ENCODE measurements around the gene COMMD1.

DNA sequence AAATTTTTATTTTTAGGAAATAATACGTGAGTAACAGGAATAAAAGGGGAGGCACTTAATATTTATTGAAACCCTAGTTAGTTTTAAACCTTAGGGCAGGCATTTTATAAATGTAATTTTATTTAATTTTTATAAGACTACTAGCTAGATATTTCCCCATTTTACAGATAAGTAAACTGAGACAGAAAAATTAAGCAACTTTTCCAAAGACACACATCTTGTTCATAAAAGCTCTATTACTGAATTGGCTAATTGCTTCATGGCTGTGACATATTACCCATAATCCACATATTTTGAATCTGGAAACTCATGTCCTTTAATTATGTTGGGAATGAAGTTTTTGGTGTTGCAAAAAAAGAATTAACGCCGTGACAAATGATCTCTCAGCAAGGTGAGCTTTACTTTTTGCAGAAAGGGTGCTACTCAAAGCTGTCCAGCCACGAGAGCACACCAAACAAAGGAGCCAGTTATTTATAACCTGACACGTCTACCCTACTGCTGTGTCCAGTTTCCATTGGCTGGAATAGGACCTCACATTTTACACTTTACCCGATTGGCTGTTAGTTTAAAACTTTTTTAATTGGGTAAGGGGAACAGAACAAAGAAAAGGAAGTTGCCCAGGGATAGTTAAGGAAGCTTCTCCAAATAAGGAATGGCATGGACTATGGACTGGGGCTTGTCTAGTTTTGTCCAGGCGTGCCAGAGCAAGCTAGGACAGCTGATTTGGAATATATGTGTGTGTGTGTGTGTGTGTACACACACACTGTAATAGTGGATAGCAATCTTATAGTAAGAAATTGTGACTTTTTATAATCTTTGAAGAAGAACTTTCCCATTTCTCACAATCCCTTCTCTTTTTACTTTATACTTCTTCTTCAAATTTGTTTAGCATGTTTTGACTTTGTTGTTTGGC is 54.2 kb downstream of the COMMD1 start:
- TF ChIP-seq EP300 (IDR thresholded peaks at IDR 0.05) = no peak
- TF ChIP-seq, protein P1, sequence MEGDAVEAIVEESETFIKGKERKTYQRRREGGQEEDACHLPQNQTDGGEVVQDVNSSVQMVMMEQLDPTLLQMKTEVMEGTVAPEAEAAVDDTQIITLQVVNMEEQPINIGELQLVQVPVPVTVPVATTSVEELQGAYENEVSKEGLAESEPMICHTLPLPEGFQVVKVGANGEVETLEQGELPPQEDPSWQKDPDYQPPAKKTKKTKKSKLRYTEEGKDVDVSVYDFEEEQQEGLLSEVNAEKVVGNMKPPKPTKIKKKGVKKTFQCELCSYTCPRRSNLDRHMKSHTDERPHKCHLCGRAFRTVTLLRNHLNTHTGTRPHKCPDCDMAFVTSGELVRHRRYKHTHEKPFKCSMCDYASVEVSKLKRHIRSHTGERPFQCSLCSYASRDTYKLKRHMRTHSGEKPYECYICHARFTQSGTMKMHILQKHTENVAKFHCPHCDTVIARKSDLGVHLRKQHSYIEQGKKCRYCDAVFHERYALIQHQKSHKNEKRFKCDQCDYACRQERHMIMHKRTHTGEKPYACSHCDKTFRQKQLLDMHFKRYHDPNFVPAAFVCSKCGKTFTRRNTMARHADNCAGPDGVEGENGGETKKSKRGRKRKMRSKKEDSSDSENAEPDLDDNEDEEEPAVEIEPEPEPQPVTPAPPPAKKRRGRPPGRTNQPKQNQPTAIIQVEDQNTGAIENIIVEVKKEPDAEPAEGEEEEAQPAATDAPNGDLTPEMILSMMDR (IDR thresholded peaks at IDR 0.05) = no peak

All from ovary (tissue), 3 donors.